T1000 (cell line): ENCODE data around the gene AP2A2.
"Not testable (repeated sequence)": the region's sequence is repeated elsewhere in the genome, so short reads cannot be mapped to it uniquely, and the experiment has no call there.

ENCODE experiments used
- DNase-seq: peaks from one replicate; lab custom pipeline; 2025; ENCODE audit warnings: mixed read lengths; lab: John Stamatoyannopoulos, UW

AP2A2 gene

GRCh38 chr11:975376-975775, 49.7 kb downstream of the AP2A2 start:
- DNase-seq: not testable (repeated sequence)

GRCh38 chr11:975827-976226, 50.2 kb downstream of the AP2A2 start:
- DNase-seq: no peak

GRCh38 chr11:976431-977160, 50.9 kb downstream of the AP2A2 start:
- no peak for DNase-seq

GRCh38 chr11:977830-978720, 52.4 kb downstream of the AP2A2 start:
- no peak for DNase-seq

GRCh38 chr11:978781-979180, 53.1 kb downstream of the AP2A2 start:
- DNase-seq: no peak

GRCh38 chr11:980438-981357, 55.0 kb downstream of the AP2A2 start:
- DNase-seq: no peak

- no peak for DNase-seq
Measured at GRCh38 chr11:981764-982163, 56.1 kb downstream of the AP2A2 start.

GRCh38 chr11:984546-984945, 58.9 kb downstream of the AP2A2 start:
- no peak for DNase-seq

- no peak for DNase-seq
Measured at GRCh38 chr11:985406-985805, 59.7 kb downstream of the AP2A2 start.

GRCh38 chr11:985848-986247, 60.2 kb downstream of the AP2A2 start:
- no peak for DNase-seq

GRCh38 chr11:986270-986951, 60.7 kb downstream of the AP2A2 start:
- DNase-seq: no peak

GRCh38 chr11:986952-987305, 61.3 kb downstream of the AP2A2 start:
- no peak for DNase-seq

GRCh38 chr11:987671-988070, 62.0 kb downstream of the AP2A2 start:
- DNase-seq: no peak

GRCh38 chr11:990101-990500, 64.4 kb downstream of the AP2A2 start:
- DNase-seq: no peak

- DNase-seq: no peak
Measured at GRCh38 chr11:991034-991433, 65.4 kb downstream of the AP2A2 start.

GRCh38 chr11:991711-992307, 66.1 kb downstream of the AP2A2 start:
- no peak for DNase-seq

- no peak for DNase-seq
Measured at GRCh38 chr11:992577-992976, 66.9 kb downstream of the AP2A2 start.

- no peak for DNase-seq
Measured at GRCh38 chr11:993632-994167, 68.0 kb downstream of the AP2A2 start.

GRCh38 chr11:995044-995751, 69.5 kb downstream of the AP2A2 start:
- no peak for DNase-seq

GRCh38 chr11:995752-996420, 70.2 kb downstream of the AP2A2 start:
- DNase-seq: no peak
